Mesendoderm (in vitro differentiated cells): ENCODE measurements around the gene GHRH.

Experiments
- DNase-seq: peaks from one replicate; pipeline ENCODE4 v3.0.0; 2013
- H2AK5ac ChIP-seq: 2 replicates; pipeline ENCODE4 v1.6.1; 2013; ENCODE audit warnings: low read length, inconsistent platforms
- H2BK120ac ChIP-seq: 2 replicates; pipeline ENCODE4 v1.6.1; 2013; ENCODE audit warnings: low read depth, mild to moderate bottlenecking, low read length, moderate library complexity, mixed read lengths
- H2BK15ac ChIP-seq: replicated peaks from 2 replicates; pipeline ENCODE4 v1.6.1; 2013; ENCODE audit warnings: low read depth, mild to moderate bottlenecking, moderate library complexity
- H2BK5ac ChIP-seq: 2 replicates; pipeline ENCODE4 v1.6.1; 2013; ENCODE audit warnings: low read length, inconsistent platforms
- H3K18ac ChIP-seq: 2 replicates; pipeline ENCODE4 v1.6.1; 2013; ENCODE audit warnings: mild to moderate bottlenecking, low read length, mixed read lengths
- H3K23ac ChIP-seq: one replicate; pipeline ENCODE4 v1.6.1; 2013; ENCODE audit warnings: low read length
- H3K27ac ChIP-seq: 2 replicates; pipeline ENCODE4 v1.5.1; 2013; ENCODE audit warnings: low read depth, mild to moderate bottlenecking, inconsistent platforms, low read length, moderate library complexity
- H3K27me3 ChIP-seq: 2 replicates; pipeline ENCODE4 v1.6.1; 2013; ENCODE audit warnings: low read length, control low read depth, mild to moderate bottlenecking, inconsistent platforms; ENCODE audit not compliant: insufficient read depth, poor library complexity
- H3K36me3 ChIP-seq: 2 replicates; pipeline ENCODE4 v1.6.1; 2013; ENCODE audit warnings: low read length, inconsistent platforms; ENCODE audit not compliant: control insufficient read depth, insufficient read depth
- H3K4ac ChIP-seq: one replicate; pipeline ENCODE4 v1.6.1; 2013; ENCODE audit warnings: low read depth, mild to moderate bottlenecking, low read length, moderate library complexity
- H3K4me1 ChIP-seq: 2 replicates; pipeline ENCODE4 v1.6.1; 2013; ENCODE audit warnings: low read depth, low read length, inconsistent platforms; ENCODE audit not compliant: control insufficient read depth
- H3K4me2 ChIP-seq: 2 replicates; pipeline ENCODE4 v1.6.1; 2013; ENCODE audit warnings: low read length
- H3K4me3 ChIP-seq: 2 replicates; pipeline ENCODE4 v1.5.1; 2013; ENCODE audit warnings: mild to moderate bottlenecking, low read length
- H3K56ac ChIP-seq: one replicate; pipeline ENCODE4 v1.6.1; 2013; ENCODE audit warnings: low read length
- H3K79me1 ChIP-seq: 2 replicates; pipeline ENCODE4 v1.6.1; 2013; ENCODE audit warnings: low read length, inconsistent platforms
- H3K79me2 ChIP-seq: 2 replicates; pipeline ENCODE4 v1.6.1; 2013; ENCODE audit warnings: mild to moderate bottlenecking, low read length; ENCODE audit not compliant: control insufficient read depth, insufficient read depth
- H3K9ac ChIP-seq: 2 replicates; pipeline ENCODE4 v1.6.1; 2013; ENCODE audit warnings: low read length, inconsistent platforms
- H4K5ac ChIP-seq: one replicate; pipeline ENCODE4 v1.6.1; 2013; ENCODE audit warnings: low read length
- H4K8ac ChIP-seq: one replicate; pipeline ENCODE4 v1.6.1; 2013; ENCODE audit warnings: low read depth, mild to moderate bottlenecking, control low read depth, low read length, moderate library complexity
- WGBS: extraction: QIAGEN DNeasy Blood & Tissue Kit; methylation state at CpG from one replicate; pipeline ENCODE4 v1.1.7; 2013; ENCODE audit warnings: low lambda C conversion rate, missing lambda C conversion rate; ENCODE audit not compliant: insufficient coverage; ENCODE audit errors: extremely low coverage; 5-methylcytosine and 5-hydroxymethylcytosine counted together

Gene GHRH

DNA sequence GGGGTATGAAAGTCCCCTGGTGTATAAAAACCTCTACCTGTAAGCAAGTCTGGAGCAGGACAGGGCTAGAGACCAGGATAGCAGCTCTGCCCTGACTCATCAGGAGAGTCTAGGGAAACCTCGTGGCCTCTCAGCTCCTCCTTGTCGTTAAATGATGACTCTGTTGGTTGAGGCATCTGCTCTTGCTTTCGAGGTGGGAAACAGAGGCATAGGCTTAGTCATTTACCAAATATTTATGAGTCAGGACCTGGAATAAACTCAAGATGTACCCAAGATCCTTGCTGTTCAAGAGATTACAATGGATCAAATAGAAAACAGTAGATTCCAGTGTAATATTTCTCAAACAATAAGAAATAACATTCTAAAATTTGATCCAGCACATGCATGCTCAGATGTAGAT is 33.4 kb upstream of the GHRH start:
- H3K4ac ChIP-seq: no peak overlapping the region

DNA sequence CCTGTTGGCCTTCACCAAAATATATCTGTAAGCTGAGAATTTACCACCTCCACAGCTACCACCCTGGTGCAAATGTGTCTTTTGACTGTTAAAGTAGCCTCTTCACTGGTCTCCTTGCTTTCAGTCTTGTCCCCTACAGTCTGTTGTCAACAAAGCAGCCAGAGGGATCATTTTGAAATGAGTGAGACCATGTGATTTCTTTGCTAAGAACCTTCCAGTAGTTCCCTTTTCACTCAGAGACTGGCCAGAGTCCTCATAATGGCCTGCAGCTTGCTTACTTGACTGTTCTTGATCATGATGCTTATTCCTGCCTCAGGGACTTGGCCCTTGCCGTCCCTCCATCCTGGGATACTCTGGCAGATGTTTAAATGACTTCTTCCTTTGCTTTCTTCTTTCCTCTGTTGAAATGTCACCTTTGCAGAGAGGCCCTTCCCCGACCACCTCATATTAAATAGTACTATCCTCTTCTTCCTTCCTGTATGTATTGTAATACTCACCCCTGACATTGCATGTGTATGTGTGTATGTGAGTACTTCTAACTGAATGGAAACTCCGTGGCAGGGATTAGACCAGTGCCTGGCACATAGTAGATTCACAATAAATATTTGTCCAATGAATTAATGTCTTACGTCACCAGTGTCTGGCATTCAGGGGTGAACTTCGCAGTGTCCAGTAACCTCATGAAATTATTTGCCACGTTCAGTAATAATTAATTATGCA is 32.8 kb upstream of the GHRH start:
- no peak overlapping the region for H2BK5ac ChIP-seq
- H2AK5ac ChIP-seq: no peak overlapping the region
- no peak overlapping the region for H3K27ac ChIP-seq
- WGBS: no CpG with 5 or more reads among the region's 6 CpGs
- H2BK120ac ChIP-seq: no peak overlapping the region
- no peak overlapping the region for H3K4me2 ChIP-seq
- H4K5ac ChIP-seq: no peak overlapping the region
- no peak overlapping the region for H3K4me3 ChIP-seq
- no peak for DNase-seq
- peaks cover 27% of the 10 kb centered on the region for H3K79me1 ChIP-seq
- no peak overlapping the region for H2BK15ac ChIP-seq
- no peaks in the 10 kb centered on the region for H3K36me3 ChIP-seq
- H3K18ac ChIP-seq: no peak overlapping the region
- no peak overlapping the region for H3K4ac ChIP-seq
- H3K27me3 ChIP-seq: no peaks in the 10 kb centered on the region
- H3K23ac ChIP-seq: no peak overlapping the region
- H3K4me1 ChIP-seq: peaks cover 3% of the 10 kb centered on the region
- H3K56ac ChIP-seq: peak overlapping the region; percentile 39
- peaks cover 29% of the 10 kb centered on the region for H3K79me2 ChIP-seq
- H3K9ac ChIP-seq: no peak overlapping the region
- no peak overlapping the region for H4K8ac ChIP-seq

More for the DNA sequence above, 33.4 kb upstream of the GHRH start:
- Histone ChIP-seq H3K56ac (no peak overlapping the region), H3K79me2 (peaks cover 26% of the 10 kb centered on the region), H2BK5ac (no peak overlapping the region), H3K4me1 (peaks cover 3% of the 10 kb centered on the region), H3K79me1 (peaks cover 28% of the 10 kb centered on the region), H2BK120ac (no peak overlapping the region), H3K18ac (no peak overlapping the region), H2BK15ac (no peak overlapping the region), H3K4me3 (no peak overlapping the region), H4K5ac (no peak overlapping the region), H3K9ac (no peak overlapping the region), H3K27me3 (no peaks in the 10 kb centered on the region), H3K4me2 (no peak overlapping the region), H3K23ac (no peak overlapping the region), H3K27ac (no peak overlapping the region), H3K36me3 (no peaks in the 10 kb centered on the region), H2AK5ac (no peak overlapping the region), H4K8ac (no peak overlapping the region)
- WGBS: no CpG with 5 or more reads among the region's 3 CpGs
- DNase-seq: peak; percentile 91

DNA sequence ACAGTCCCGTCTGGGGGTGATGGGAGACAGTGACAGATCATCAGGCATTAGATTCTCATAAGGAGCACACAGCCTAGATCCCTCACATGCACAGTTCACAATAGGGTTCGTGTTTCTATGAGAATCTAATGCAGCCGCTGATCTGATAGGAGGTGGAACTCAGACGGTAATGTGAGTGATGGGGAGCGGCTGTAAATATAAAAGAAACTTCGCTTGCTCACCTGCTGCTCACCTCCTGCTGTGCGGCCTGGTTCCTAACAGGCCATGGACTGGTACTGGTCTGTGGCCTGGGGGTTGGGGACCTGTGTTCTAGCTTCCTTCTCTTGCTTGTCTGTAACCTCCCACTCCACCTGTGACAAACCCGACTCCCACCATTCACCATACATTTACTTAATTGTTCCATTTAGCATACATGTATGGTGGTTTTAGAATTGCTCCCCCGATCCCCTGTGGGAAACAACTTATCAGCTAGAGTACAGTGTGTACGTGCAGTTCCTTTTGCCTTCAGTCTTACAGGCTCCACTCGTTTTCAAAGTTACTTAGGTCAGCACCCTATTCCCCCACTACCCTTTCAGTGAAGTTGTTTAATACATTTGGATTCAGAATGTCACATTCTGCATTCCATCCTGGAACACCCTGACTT is 31.8 kb upstream of the GHRH start:
- Histone ChIP-seq H2BK15ac (no peak overlapping the region), H2BK5ac (no peak overlapping the region), H3K18ac (no peak overlapping the region), H3K27ac (no peak overlapping the region), H3K56ac (no peak overlapping the region), H2BK120ac (no peak overlapping the region), H3K79me1 (peaks cover 27% of the 10 kb centered on the region), H3K4me2 (no peak overlapping the region), H3K4me1 (peaks cover 3% of the 10 kb centered on the region), H4K8ac (no peak overlapping the region), H3K4ac (no peak overlapping the region), H4K5ac (no peak overlapping the region), H2AK5ac (no peak overlapping the region), H3K9ac (no peak overlapping the region), H3K23ac (no peak overlapping the region), H3K36me3 (no peaks in the 10 kb centered on the region), H3K79me2 (peaks cover 29% of the 10 kb centered on the region), H3K27me3 (no peaks in the 10 kb centered on the region), H3K4me3 (no peak overlapping the region)
- DNase-seq: no peak
- WGBS: no CpG with 5 or more reads among the region's 11 CpGs

DNA sequence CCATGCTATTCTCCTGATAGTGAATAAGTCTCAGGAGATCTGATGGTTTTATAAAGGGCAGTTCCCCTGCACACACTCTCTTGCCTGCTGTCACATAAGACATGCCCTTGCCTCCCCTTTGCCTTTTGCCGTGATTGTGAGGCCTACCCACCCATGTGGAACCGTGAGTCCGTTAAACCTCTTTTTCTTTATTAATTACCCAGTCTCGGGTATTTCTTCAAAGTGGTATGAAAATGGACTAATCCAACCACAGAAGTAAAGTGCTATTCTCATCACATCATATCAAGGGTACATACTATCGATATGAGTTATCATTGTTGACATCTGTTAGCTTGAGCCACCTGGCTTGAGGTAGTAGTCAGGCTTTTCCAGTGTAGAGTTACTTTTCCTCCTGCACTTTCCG is 30.1 kb upstream of the GHRH start:
- no peak overlapping the region for H3K56ac ChIP-seq
- no peak for DNase-seq
- no peak overlapping the region for H3K23ac ChIP-seq
- H3K4me3 ChIP-seq: no peak overlapping the region
- H3K4me2 ChIP-seq: no peak overlapping the region
- no peak overlapping the region for H4K5ac ChIP-seq
- H3K4ac ChIP-seq: no peak overlapping the region
- no CpG with 5 or more reads among the region's 6 CpGs for WGBS
- no peak overlapping the region for H2BK120ac ChIP-seq
- no peaks in the 10 kb centered on the region for H3K36me3 ChIP-seq
- no peak overlapping the region for H2AK5ac ChIP-seq
- H2BK15ac ChIP-seq: no peak overlapping the region
- no peak overlapping the region for H3K18ac ChIP-seq
- no peaks in the 10 kb centered on the region for H3K27me3 ChIP-seq
- no peak overlapping the region for H3K27ac ChIP-seq
- no peak overlapping the region for H4K8ac ChIP-seq
- H3K79me2 ChIP-seq: peaks cover 22% of the 10 kb centered on the region
- no peak overlapping the region for H3K9ac ChIP-seq
- peaks cover 22% of the 10 kb centered on the region for H3K79me1 ChIP-seq
- H3K4me1 ChIP-seq: peaks cover 3% of the 10 kb centered on the region
- no peak overlapping the region for H2BK5ac ChIP-seq

DNA sequence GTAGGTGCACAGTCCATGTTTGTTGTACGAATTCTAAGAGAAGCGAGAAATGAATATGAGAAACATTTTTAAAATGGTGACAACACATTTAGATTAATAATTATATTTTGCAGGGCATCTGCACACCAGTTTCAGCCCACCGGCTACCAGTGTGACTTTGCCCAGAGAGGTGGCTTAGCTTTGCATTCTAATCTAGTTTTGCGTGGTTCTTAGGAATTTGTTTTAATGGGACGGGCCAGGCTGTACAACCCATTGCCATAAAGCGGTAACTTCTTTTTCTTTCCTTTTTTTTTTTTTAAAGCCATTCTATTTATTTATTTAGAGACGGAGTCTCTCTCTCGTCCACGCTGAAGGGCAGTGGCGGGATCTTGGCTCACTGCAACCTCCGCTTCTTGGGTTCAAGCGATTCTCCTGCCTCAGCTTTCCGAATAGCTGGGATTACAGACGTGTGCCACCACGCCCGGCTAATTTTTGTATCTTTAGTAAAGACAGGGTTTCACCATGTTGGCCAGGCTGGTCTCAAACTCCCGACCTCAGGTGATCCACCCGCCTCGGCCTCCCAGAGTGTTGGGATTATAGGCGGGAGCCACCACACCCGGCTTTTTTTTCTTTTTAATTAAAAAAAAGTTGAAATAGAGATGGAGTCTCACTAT is 28.7 kb upstream of the GHRH start:
- Histone ChIP-seq H3K79me1 (peaks cover 18% of the 10 kb centered on the region), H2AK5ac (peak overlapping the region; percentile 100), H2BK15ac (no peak overlapping the region), H3K79me2 (peaks cover 18% of the 10 kb centered on the region), H3K4me2 (peak overlapping the region; percentile 98), H3K56ac (peak overlapping the region; percentile 99), H3K18ac (peak overlapping the region; percentile 98), H4K8ac (peak overlapping the region; percentile 94), H3K27me3 (no peaks in the 10 kb centered on the region), H3K36me3 (no peaks in the 10 kb centered on the region), H3K4me3 (peak overlapping the region; percentile 99), H3K4ac (peak overlapping the region; percentile 98), H3K27ac (peak overlapping the region; percentile 87), H2BK120ac (no peak overlapping the region), H4K5ac (peak overlapping the region; percentile 66), H3K23ac (peak overlapping the region; percentile 92), H3K9ac (peak overlapping the region; percentile 100), H2BK5ac (peak overlapping the region; percentile 74), H3K4me1 (peaks cover 3% of the 10 kb centered on the region)
- DNase-seq: no peak
- WGBS: no CpG with 5 or more reads among the region's 21 CpGs
